Astrocyte of the spinal cord (primary cell): Measurements from ENCODE around the gene PARD3B.

Experiments used
- DNase-seq: peaks from one replicate; pipeline ENCODE4 v3.0.0; 2011; ENCODE audit warnings: low read depth, low spot score
- H3K4me3 ChIP-seq: 2 replicates; pipeline ENCODE4 v1.5.1; 2011; ENCODE audit warnings: low read depth, mild to moderate bottlenecking, low read length, moderate library complexity
- CTCF ChIP-seq: IDR thresholded peaks from 2 replicates; pipeline ENCODE4 v1.5.1; 2012; ENCODE audit warnings: low read depth, mild to moderate bottlenecking, low read length, inconsistent platforms
- in situ Hi-C: cut with HindIII; loops from 2 replicates; pipeline ENCODE4 v1.10.0; 2017; ENCODE audit warnings: low sequenced_read_pairs

The PARD3B gene

DNA sequence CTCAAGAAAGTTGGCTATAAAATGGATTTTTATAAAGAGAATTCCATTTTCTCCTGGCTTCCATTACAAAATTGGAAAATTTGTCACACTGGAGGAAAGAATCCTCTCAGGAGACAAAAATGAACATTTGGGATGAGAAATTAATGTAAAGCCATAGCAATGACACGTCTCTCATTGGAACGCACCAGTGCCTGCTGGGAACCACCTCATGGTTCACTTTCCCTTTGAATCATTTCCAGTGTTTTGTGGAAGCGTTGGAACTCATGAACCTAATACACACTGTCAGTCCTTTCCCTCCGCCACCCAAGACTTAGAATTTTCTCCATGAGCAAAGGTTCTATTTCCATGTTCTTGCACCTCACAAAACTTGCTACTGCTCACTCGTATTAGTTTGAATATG, 1116.0 kb downstream of the PARD3B start:
- no peak overlapping the region for H3K4me3 ChIP-seq
- no peak for TF ChIP-seq CTCF
- in situ Hi-C loops: no loop called here
- DNase-seq: no peak

- H3K4me3 ChIP-seq: no peak overlapping the region
- in situ Hi-C loops: no loop called here
- no peak for DNase-seq
- TF ChIP-seq CTCF: no peak
Observed at GRCh38 chr2:205662206-205662965, 1117.1 kb downstream of the PARD3B start.

DNA sequence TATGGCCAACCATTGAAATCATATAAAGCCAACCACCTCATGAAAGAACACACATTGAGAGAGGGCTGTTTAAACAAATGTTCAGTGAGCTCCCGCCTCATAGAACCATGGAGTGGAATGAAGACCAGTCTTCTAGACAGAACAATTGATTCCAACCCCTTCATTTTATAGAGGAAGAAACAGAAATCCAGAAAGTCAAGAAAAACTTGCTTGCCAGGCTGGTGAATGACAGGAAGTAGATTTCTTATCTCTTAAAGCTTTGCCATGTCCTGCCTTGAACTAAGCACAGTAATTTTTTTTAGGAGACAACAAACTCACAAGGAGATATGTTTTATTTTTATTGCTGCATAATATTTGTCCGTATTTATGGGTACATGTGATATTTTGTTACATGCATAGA, 1120.5 kb downstream of the PARD3B start:
- TF ChIP-seq CTCF: no peak
- in situ Hi-C loops: no loop called here
- no peak overlapping the region for H3K4me3 ChIP-seq
- no peak for DNase-seq
